Neural cell (in vitro differentiated cells): ENCODE data around the gene IL2. TPM values are rescaled to one million over a fixed set of nuclear protein-coding genes. Genes with fewer than 3 reads are reported as not detected.

Source experiments
- H2AFZ ChIP-seq: fragments of 200-600, 300-800 bp; sonication (generic), shearing (Covaris generic); 2 replicates; pipeline ENCODE4 v1.6.0; 2014; ENCODE audit warnings: low read depth, mild to moderate bottlenecking, antibody characterized with exemption, low read length, moderate library complexity
- H3F3A ChIP-seq: fragments of 200-600 bp; shearing (Covaris generic); 2 replicates; pipeline ENCODE4 v1.6.1; 2016; ENCODE audit warnings: mild to moderate bottlenecking, moderate library complexity, mixed read lengths, antibody characterized with exemption, low read length; ENCODE audit not compliant: insufficient read depth, poor library complexity, severe bottlenecking
- H3K27ac ChIP-seq: fragments of 200-600, 300-800 bp; sonication (generic), shearing (Covaris generic); 2 replicates; pipeline ENCODE4 v1.5.1; 2014; ENCODE audit warnings: mild to moderate bottlenecking, low read length, moderate library complexity
- H3K27me3 ChIP-seq: fragments of 300-800, 200-600 bp; sonication (generic), shearing (Covaris generic); 2 replicates; pipeline ENCODE4 v1.6.0; 2014; ENCODE audit warnings: mild to moderate bottlenecking, low read depth, low read length, moderate library complexity; ENCODE audit not compliant: insufficient read depth
- H3K36me3 ChIP-seq: fragments of 300-800, 200-600 bp; sonication (generic), shearing (Covaris generic); 2 replicates; pipeline ENCODE4 v1.5.1; 2014; ENCODE audit warnings: mild to moderate bottlenecking, antibody characterized with exemption, low read length, moderate library complexity; ENCODE audit not compliant: insufficient read depth
- H3K4me2 ChIP-seq: fragments of 300-800, 200-600 bp; sonication (generic), shearing (Covaris generic); 2 replicates; pipeline ENCODE4 v1.6.0; 2014; ENCODE audit warnings: mild to moderate bottlenecking, low read length
- H3K4me3 ChIP-seq: fragments of 300-800, 200-600 bp; sonication (generic), shearing (Covaris generic); 2 replicates; pipeline ENCODE4 v1.5.1; 2014; ENCODE audit warnings: mild to moderate bottlenecking, low read length, moderate library complexity
- H3K79me2 ChIP-seq: fragments of 200-600 bp; shearing (Covaris generic); replicated peaks from 2 replicates; pipeline ENCODE4 v1.6.0; 2014; ENCODE audit warnings: mild to moderate bottlenecking, low read length, moderate library complexity; ENCODE audit not compliant: insufficient read depth
- H3K9ac ChIP-seq: fragments of 300-800, 200-600 bp; sonication (generic), shearing (Covaris generic); 2 replicates; pipeline ENCODE4 v1.6.1; 2016; ENCODE audit warnings: mild to moderate bottlenecking, low read length, mixed read lengths
- H3K9me2 ChIP-seq: fragments of 200-600 bp; shearing (Covaris generic); 2 replicates; pipeline ENCODE4 v1.6.1; 2016; ENCODE audit warnings: mild to moderate bottlenecking, low read length, mixed read lengths; ENCODE audit not compliant: insufficient read depth
- H3K9me3 ChIP-seq: fragments of 200-600, 300-800 bp; sonication (generic), shearing (Covaris generic); 2 replicates; pipeline ENCODE4 v1.6.1; 2016; ENCODE audit warnings: mild to moderate bottlenecking, mixed run types, low read length, moderate library complexity, mixed read lengths
- H4K20me1 ChIP-seq: fragments of 200-600 bp; shearing (Covaris generic); 2 replicates; pipeline ENCODE4 v1.6.1; 2016; ENCODE audit warnings: mild to moderate bottlenecking, mixed run types; ENCODE audit not compliant: insufficient read depth
- CTCF ChIP-seq: fragments of 450-650 bp; IDR thresholded peaks from 2 replicates; pipeline ENCODE4 v1.5.1; 2014; ENCODE audit warnings: antibody characterized with exemption, mild to moderate bottlenecking, moderate library complexity; ENCODE audit not compliant: poor library complexity, severe bottlenecking
- EP300 ChIP-seq: fragments of 450-650 bp; conservative IDR thresholded peaks from 2 replicates; pipeline ENCODE4 v1.6.1; 2014; ENCODE audit warnings: antibody characterized with exemption, mild to moderate bottlenecking, moderate library complexity; ENCODE audit not compliant: poor library complexity, severe bottlenecking
- EZH2 ChIP-seq: fragments of 200-600, 300-800 bp; shearing (Covaris generic), sonication (generic); IDR thresholded peaks from 2 replicates; pipeline ENCODE4 v1.6.1; 2014; ENCODE audit warnings: antibody characterized with exemption, low read length, borderline replicate concordance, mild to moderate bottlenecking; ENCODE audit not compliant: insufficient read depth, poor library complexity, severe bottlenecking
- MXI1 ChIP-seq: fragments of 450-650 bp; conservative IDR thresholded peaks from 2 replicates; pipeline ENCODE4 v1.6.1; 2014; ENCODE audit warnings: antibody characterized with exemption, mild to moderate bottlenecking; ENCODE audit not compliant: poor library complexity, severe bottlenecking
- POLR2AphosphoS5 ChIP-seq: IDR thresholded peaks from 2 replicates; pipeline ENCODE4 v1.6.1; 2012
- RAD21 ChIP-seq: fragments of 450-650 bp; conservative IDR thresholded peaks from 2 replicates; pipeline ENCODE4 v1.6.1; 2014; ENCODE audit warnings: antibody characterized with exemption, mild to moderate bottlenecking, moderate library complexity
- REST ChIP-seq: IDR thresholded peaks from 2 replicates; pipeline ENCODE4 v1.6.1; 2012; ENCODE audit warnings: borderline replicate concordance
- SMC3 ChIP-seq: fragments of 450-650 bp; conservative IDR thresholded peaks from 2 replicates; pipeline ENCODE4 v1.6.1; 2014; ENCODE audit warnings: antibody characterized with exemption, mild to moderate bottlenecking, moderate library complexity; ENCODE audit not compliant: poor library complexity
- TAF1 ChIP-seq: IDR thresholded peaks from 2 replicates; pipeline ENCODE4 v1.6.1; 2012; ENCODE audit warnings: low read depth
- polyA plus RNA-seq: library from polyadenylated mRNA; depleted of rRNA; stranded (reverse); fragments of >200 nt; gene quantifications from 2 replicates; pipeline ENCODE4 v1.2.3, GENCODE V29; 2014

Gene IL2
- polyA plus RNA-seq, 1 donor from 2014 or later: not detected

GRCh38 chr4:122412547-122412946, 44.0 kb downstream of the IL2 start:
- Histone ChIP-seq H4K20me1 (no peaks in the 10 kb centered on the region), H3K79me2 (no peaks in the 10 kb centered on the region), H3K9me2 (no peaks in the 10 kb centered on the region), H3K9me3 (no peaks in the 10 kb centered on the region), H3F3A (no peaks in the 10 kb centered on the region), H3K27me3 (no peaks in the 10 kb centered on the region), H3K4me2 (no peak overlapping the region), H3K36me3 (no peaks in the 10 kb centered on the region), H3K9ac (no peak overlapping the region), H3K27ac (no peak overlapping the region), H2AFZ (no peak overlapping the region), H3K4me3 (no peak overlapping the region)
- no peak for TF ChIP-seq SMC3
- no peak for TF ChIP-seq CTCF
- TF ChIP-seq MXI1: no peak

GRCh38 chr4:122403861-122404260, 52.7 kb downstream of the IL2 start:
- Histone ChIP-seq H3F3A (no peaks in the 10 kb centered on the region), H3K27me3 (no peaks in the 10 kb centered on the region), H3K9ac (no peak overlapping the region), H3K79me2 (no peaks in the 10 kb centered on the region), H3K27ac (no peak overlapping the region), H4K20me1 (no peaks in the 10 kb centered on the region), H2AFZ (no peak overlapping the region), H3K4me3 (no peak overlapping the region), H3K36me3 (no peaks in the 10 kb centered on the region), H3K9me3 (no peaks in the 10 kb centered on the region), H3K9me2 (no peaks in the 10 kb centered on the region), H3K4me2 (no peak overlapping the region)
- TF ChIP-seq RAD21 (no peak), CTCF (no peak), REST (no peak), POLR2AphosphoS5 (no peak), EP300 (no peak), SMC3 (no peak), TAF1 (no peak), MXI1 (no peak), EZH2 (no peak)

Other genes with a start within 250 kb of the IL2 start
- not detected in 2 replicates for gene ADAD1, start 77.7 kb downstream of the IL2 start, polyA plus RNA-seq
- gene IL21, start 164.3 kb upstream of the IL2 start, polyA plus RNA-seq: not detected in 2 replicates